ENCODE results near the gene GPX1.

Gene GPX1

GRCh38 chr3:49311283-49311682 is 46.9 kb downstream of the GPX1 start:
- DNase-seq (ENCODE audit: low read depth): no peak

- no peak for DNase-seq (ENCODE audit: low read depth)
These were observed 47.5 kb downstream of the GPX1 start for GRCh38 chr3:49310677-49311076.

All from T-helper 22 cell (primary cell).